HepG2 (cell line): ENCODE data around the gene CPNE1. TPM values are rescaled to one million over a fixed set of nuclear protein-coding genes. Genes with fewer than 3 reads are reported as not detected.
A peak's percentile ranks its signal among the peaks of the same experiment; 100 is the strongest.

Source experiments
- FOXC1 ChIP-seq: sonication (generic); formaldehyde crosslinking; IDR thresholded peaks from 2 replicates; pipeline ENCODE4 v1.8.0; 2022; ENCODE audit warnings: mild to moderate bottlenecking, missing genetic modification reagents, borderline replicate concordance
- HNF4G ChIP-seq, 2 experiments: sonication (generic) in 1 of 2; formaldehyde crosslinking in 1 of 2; IDR thresholded peaks; 2 replicates each; pipeline versions ENCODE4 v1.4.0 to v1.6.1; 2011 to 2020; ENCODE audit warnings: borderline replicate concordance in 2 of 2, low read depth in 2 of 2, mild to moderate bottlenecking in 2 of 2, low read length in 1 of 2, missing genetic modification reagents in 1 of 2, moderate library complexity in 1 of 2
- KDM2A ChIP-seq: sonication (generic); formaldehyde crosslinking; IDR thresholded peaks from 2 replicates; pipeline ENCODE4 v1.4.0; 2020; ENCODE audit warnings: low read depth, missing genetic modification reagents, borderline replicate concordance
- MTA1 ChIP-seq: sonication (generic); formaldehyde crosslinking; IDR thresholded peaks from 2 replicates; pipeline ENCODE4 v1.4.0; 2020; ENCODE audit warnings: missing genetic modification reagents, mild to moderate bottlenecking, borderline replicate concordance
- MYC ChIP-seq: sonication (generic); formaldehyde crosslinking; IDR thresholded peaks from 2 replicates; pipeline ENCODE4 v1.9.0; 2021; ENCODE audit warnings: missing genetic modification reagents, borderline replicate concordance
- RAD21 ChIP-seq: fragments of 450-650 bp; formaldehyde crosslinking; IDR thresholded peaks from 2 replicates; pipeline ENCODE4 v1.5.0; 2020; ENCODE audit warnings: mild to moderate bottlenecking
- TCF7L2 ChIP-seq: IDR thresholded peaks from 2 replicates; pipeline ENCODE4 v1.6.1; 2011; ENCODE audit warnings: mild to moderate bottlenecking, low read depth, low read length, moderate library complexity
- ZBTB49 ChIP-seq: sonication (generic); formaldehyde crosslinking; IDR thresholded peaks from 2 replicates; pipeline ENCODE4 v1.4.0; 2020; ENCODE audit warnings: missing genetic modification reagents, borderline replicate concordance
- ZC3H13 ChIP-seq: sonication (generic); formaldehyde crosslinking; IDR thresholded peaks from 2 replicates; pipeline ENCODE4 v1.8.1; 2023; ENCODE audit warnings: mild to moderate bottlenecking, missing genetic modification reagents, moderate library complexity
- ZNF343 ChIP-seq: sonication (generic); formaldehyde crosslinking; IDR thresholded peaks from 2 replicates; pipeline ENCODE4 v1.4.0; 2020; ENCODE audit warnings: mild to moderate bottlenecking, missing genetic modification reagents
- ZNF775 ChIP-seq: sonication (generic); formaldehyde crosslinking; IDR thresholded peaks from 2 replicates; pipeline ENCODE4 v1.4.0; 2020; ENCODE audit warnings: missing genetic modification reagents, mild to moderate bottlenecking, moderate library complexity, borderline replicate concordance
- ZNF839 ChIP-seq: sonication (generic); formaldehyde crosslinking; IDR thresholded peaks from 2 replicates; pipeline ENCODE4 v1.4.0; 2020; ENCODE audit warnings: missing genetic modification reagents, mild to moderate bottlenecking, borderline replicate concordance
- polyA plus RNA-seq, 8 experiments: library from polyadenylated mRNA; depleted of rRNA in 3 of 8; stranded (reverse) in 7 of 8; unstranded in 1 of 8; fragments of >200 nt; fragmentation: Illumina TruSeq in 4 of 8; extraction: Trizol in 4 of 8; gene quantifications; 2 replicates each; pipeline versions ENCODE4 v1.2.1 to v1.2.3, GENCODE V29; 2011 to 2016; ENCODE audit warnings: low read depth in 4 of 8, missing spikeins in 1 of 8, mixed read lengths in 1 of 8; ENCODE audit not compliant: insufficient read depth in 1 of 8
- total RNA-seq, 5 experiments: library from RNA; depleted of rRNA; stranded (reverse); fragments of >200 nt; fragmentation: Illumina TruSeq; extraction: Trizol; gene quantifications; 2 replicates each; pipeline ENCODE4 v1.2.3, GENCODE V29; 2016; ENCODE audit warnings: low read depth in 1 of 5
- TF ChIP-seq, protein P1 (sequence below): sonication (generic); formaldehyde crosslinking; IDR thresholded peaks from 2 replicates; pipeline ENCODE4 v1.4.0; 2020; ENCODE audit warnings: mild to moderate bottlenecking, missing genetic modification reagents

The CPNE1 gene
- total and polyA plus RNA-seq, 2 of the 13 experiments (the other 11 are each of a cell fraction or from before 2014, with no cell fraction given): 408 to 431 TPM

GRCh38 chr20:35600993-35601973, 63.4 kb downstream of the CPNE1 start (continued):
- TF ChIP-seq, protein P1, sequence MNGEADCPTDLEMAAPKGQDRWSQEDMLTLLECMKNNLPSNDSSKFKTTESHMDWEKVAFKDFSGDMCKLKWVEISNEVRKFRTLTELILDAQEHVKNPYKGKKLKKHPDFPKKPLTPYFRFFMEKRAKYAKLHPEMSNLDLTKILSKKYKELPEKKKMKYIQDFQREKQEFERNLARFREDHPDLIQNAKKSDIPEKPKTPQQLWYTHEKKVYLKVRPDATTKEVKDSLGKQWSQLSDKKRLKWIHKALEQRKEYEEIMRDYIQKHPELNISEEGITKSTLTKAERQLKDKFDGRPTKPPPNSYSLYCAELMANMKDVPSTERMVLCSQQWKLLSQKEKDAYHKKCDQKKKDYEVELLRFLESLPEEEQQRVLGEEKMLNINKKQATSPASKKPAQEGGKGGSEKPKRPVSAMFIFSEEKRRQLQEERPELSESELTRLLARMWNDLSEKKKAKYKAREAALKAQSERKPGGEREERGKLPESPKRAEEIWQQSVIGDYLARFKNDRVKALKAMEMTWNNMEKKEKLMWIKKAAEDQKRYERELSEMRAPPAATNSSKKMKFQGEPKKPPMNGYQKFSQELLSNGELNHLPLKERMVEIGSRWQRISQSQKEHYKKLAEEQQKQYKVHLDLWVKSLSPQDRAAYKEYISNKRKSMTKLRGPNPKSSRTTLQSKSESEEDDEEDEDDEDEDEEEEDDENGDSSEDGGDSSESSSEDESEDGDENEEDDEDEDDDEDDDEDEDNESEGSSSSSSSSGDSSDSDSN (CRISPR knock-in tag): peak; percentile 73
- TF ChIP-seq ZNF775 (CRISPR knock-in tag) (no peak), HNF4G (IDR thresholded peaks at IDR 0.05; ENCODE audit: borderline replicate concordance, low read depth, low read length) (no peak), HNF4G (CRISPR knock-in tag; IDR thresholded peaks at IDR 0.05; ENCODE audit: borderline replicate concordance, low read depth) (no peak), RAD21 (CRISPR knock-in tag) (peak; percentile 60), ZBTB49 (CRISPR knock-in tag) (no peak), FOXC1 (CRISPR knock-in tag) (peak; percentile 41; the same call in 1 of the 2 replicates), ZC3H13 (peak; percentile 86), ZNF839 (CRISPR knock-in tag) (no peak), ZNF343 (CRISPR knock-in tag) (peak; percentile 72; the same call in 1 of the 2 replicates), TCF7L2 (no peak), MYC (CRISPR knock-in tag) (peak; percentile 54), MTA1 (CRISPR knock-in tag) (peak; percentile 48; the same call in 1 of the 2 replicates), KDM2A (peak; percentile 53; the same call in 1 of the 2 replicates)
- TF ChIP-seq, all 625 proteins: peak for 152
